ENCODE results near the gene SMIM24. TPM values are rescaled to one million over a fixed set of nuclear protein-coding genes. Genes with fewer than 3 reads are reported as not detected.

The SMIM24 gene
- total RNA-seq, 2 donors from 2014 or later, result not detected

GRCh38 chr19:3499738-3500428 lies 19.6 kb upstream of the SMIM24 start:
- no peaks in the 10 kb centered on the region for H3K9me3 ChIP-seq (ENCODE audit: control insufficient read depth, low read length)
- no peak for TF ChIP-seq CTCF (conservative IDR thresholded peaks at IDR 0.05)
- 29 to 37% methylated on average over 17 to 18 of the region's 18 CpGs for WGBS, 2 experiments (ENCODE audit: insufficient coverage in 1 of 2, insufficient read length in 1 of 2)
- H3K27ac Mint-ChIP-seq, result peak overlapping the region; percentile 99
- H3K4me3 Mint-ChIP-seq, result peak overlapping the region; percentile 88
- peaks cover 16% of the 10 kb centered on the region for H3K36me3 ChIP-seq (ENCODE audit: control insufficient read depth, insufficient read depth, low read length)
- no peak for DNase-seq
- H3K27ac ChIP-seq (ENCODE audit: low read depth, low read length), result peak overlapping the region; percentile 100
- no peaks in the 10 kb centered on the region for H3K4me1 ChIP-seq (ENCODE audit: control insufficient read depth, insufficient read depth, low read length)
- no peaks in the 10 kb centered on the region for H3K27me3 Mint-ChIP-seq (ENCODE audit: insufficient read depth)
- H3K27me3 ChIP-seq (ENCODE audit: control insufficient read depth, insufficient read depth, low read length, poor library complexity, severe bottlenecking), result no peaks in the 10 kb centered on the region
- peaks cover 4% of the 10 kb centered on the region for H3K4me1 Mint-ChIP-seq
- peak overlapping the region; percentile 99 for H3K4me3 ChIP-seq (ENCODE audit: low read length)
- H3K36me3 Mint-ChIP-seq (ENCODE audit: low read depth), result peaks cover 25% of the 10 kb centered on the region
- no peaks in the 10 kb centered on the region for H3K9me3 Mint-ChIP-seq
- peak overlapping the region; percentile 96 for H3K9ac ChIP-seq (ENCODE audit: extremely low read depth, low read length, poor library complexity, severe bottlenecking)

GRCh38 chr19:3497757-3498520 lies 17.6 kb upstream of the SMIM24 start:
- H3K36me3 ChIP-seq (ENCODE audit: control insufficient read depth, insufficient read depth, low read length), result peaks cover 23% of the 10 kb centered on the region
- H3K4me1 ChIP-seq (ENCODE audit: control insufficient read depth, insufficient read depth, low read length), result no peaks in the 10 kb centered on the region
- no peak overlapping the region for H3K9ac ChIP-seq (ENCODE audit: extremely low read depth, low read length, poor library complexity, severe bottlenecking)
- no peaks in the 10 kb centered on the region for H3K27me3 ChIP-seq (ENCODE audit: control insufficient read depth, insufficient read depth, low read length, poor library complexity, severe bottlenecking)
- H3K27ac Mint-ChIP-seq, result peak overlapping the region; percentile 16
- peaks cover 38% of the 10 kb centered on the region for H3K36me3 Mint-ChIP-seq (ENCODE audit: low read depth)
- H3K4me3 Mint-ChIP-seq, result no peak overlapping the region
- no peak for TF ChIP-seq CTCF (conservative IDR thresholded peaks at IDR 0.05)
- 96 to 100% methylated on average over 4 to 5 of the region's 5 CpGs for WGBS, 2 experiments (ENCODE audit: insufficient coverage in 1 of 2, insufficient read length in 1 of 2)
- H3K27me3 Mint-ChIP-seq (ENCODE audit: insufficient read depth), result no peaks in the 10 kb centered on the region
- no peaks in the 10 kb centered on the region for H3K9me3 Mint-ChIP-seq
- H3K4me3 ChIP-seq (ENCODE audit: low read length), result no peak overlapping the region
- no peaks in the 10 kb centered on the region for H3K4me1 Mint-ChIP-seq
- no peak for DNase-seq
- H3K9me3 ChIP-seq (ENCODE audit: control insufficient read depth, low read length), result no peaks in the 10 kb centered on the region
- no peak overlapping the region for H3K27ac ChIP-seq (ENCODE audit: low read depth, low read length)

GRCh38 chr19:3496392-3497273 lies 16.3 kb upstream of the SMIM24 start:
- H3K4me3 Mint-ChIP-seq, result no peak overlapping the region
- no peaks in the 10 kb centered on the region for H3K9me3 Mint-ChIP-seq
- no peak overlapping the region for H3K27ac ChIP-seq (ENCODE audit: low read depth, low read length)
- no peaks in the 10 kb centered on the region for H3K27me3 ChIP-seq (ENCODE audit: control insufficient read depth, insufficient read depth, low read length, poor library complexity, severe bottlenecking)
- H3K27me3 Mint-ChIP-seq (ENCODE audit: insufficient read depth), result no peaks in the 10 kb centered on the region
- 94 to 96% methylated on average over 29 to 32 of the region's 32 CpGs for WGBS, 2 experiments (ENCODE audit: insufficient coverage in 1 of 2, insufficient read length in 1 of 2)
- H3K4me1 ChIP-seq (ENCODE audit: control insufficient read depth, insufficient read depth, low read length), result no peaks in the 10 kb centered on the region
- no peaks in the 10 kb centered on the region for H3K4me1 Mint-ChIP-seq
- TF ChIP-seq CTCF (conservative IDR thresholded peaks at IDR 0.05), result no peak
- H3K36me3 ChIP-seq (ENCODE audit: control insufficient read depth, insufficient read depth, low read length), result peaks cover 23% of the 10 kb centered on the region
- H3K27ac Mint-ChIP-seq, result no peak overlapping the region
- peaks cover 43% of the 10 kb centered on the region for H3K36me3 Mint-ChIP-seq (ENCODE audit: low read depth)
- H3K9ac ChIP-seq (ENCODE audit: extremely low read depth, low read length, poor library complexity, severe bottlenecking), result no peak overlapping the region
- no peaks in the 10 kb centered on the region for H3K9me3 ChIP-seq (ENCODE audit: control insufficient read depth, low read length)
- no peak overlapping the region for H3K4me3 ChIP-seq (ENCODE audit: low read length)
- no peak for DNase-seq
